ENCODE data around the gene BCL7B.

DNA sequence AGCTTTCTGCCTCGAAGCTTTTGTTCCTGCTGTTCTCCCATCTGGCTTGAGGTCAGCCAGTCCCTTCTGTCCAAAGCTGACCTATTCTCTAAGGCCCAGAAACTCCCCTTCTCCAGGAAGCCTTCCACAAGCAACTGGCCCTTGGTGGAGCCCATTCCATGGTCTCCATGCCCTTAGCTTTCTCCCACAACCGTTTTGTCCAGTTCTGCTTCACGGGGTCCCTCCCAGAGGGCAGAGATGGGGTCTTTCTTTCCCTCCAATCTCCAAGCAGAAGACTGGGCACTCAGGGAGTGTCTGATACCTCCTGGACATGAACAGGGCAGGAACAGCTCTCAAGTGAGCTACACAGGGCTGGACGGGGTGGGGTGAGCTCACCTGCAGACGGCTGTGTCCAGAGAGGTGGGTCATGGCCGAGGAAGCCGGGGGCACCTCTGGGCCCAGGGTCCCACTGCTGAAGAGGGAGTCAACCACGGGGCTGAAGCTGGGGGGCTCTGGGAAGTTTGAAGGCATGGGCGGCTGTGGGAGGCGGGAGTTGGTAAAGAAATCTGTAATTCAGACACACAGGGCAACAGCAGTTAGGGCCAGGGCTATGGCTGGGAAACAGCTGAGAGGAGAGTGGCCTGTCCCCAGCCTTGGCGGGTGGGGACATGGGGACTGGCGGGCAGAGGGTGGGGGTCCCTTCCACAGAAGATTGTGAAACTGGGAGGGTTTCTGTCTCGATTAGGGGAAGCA, 41.8 kb upstream of the BCL7B start:
- TF ChIP-seq POLR2A (IDR thresholded peaks at IDR 0.05; ENCODE audit: extremely low read depth, insufficient read length) (no peak), MYC (IDR thresholded peaks at IDR 0.05; ENCODE audit: low read depth, low read length) (no peak)
- TF ChIP-seq, protein P1, sequence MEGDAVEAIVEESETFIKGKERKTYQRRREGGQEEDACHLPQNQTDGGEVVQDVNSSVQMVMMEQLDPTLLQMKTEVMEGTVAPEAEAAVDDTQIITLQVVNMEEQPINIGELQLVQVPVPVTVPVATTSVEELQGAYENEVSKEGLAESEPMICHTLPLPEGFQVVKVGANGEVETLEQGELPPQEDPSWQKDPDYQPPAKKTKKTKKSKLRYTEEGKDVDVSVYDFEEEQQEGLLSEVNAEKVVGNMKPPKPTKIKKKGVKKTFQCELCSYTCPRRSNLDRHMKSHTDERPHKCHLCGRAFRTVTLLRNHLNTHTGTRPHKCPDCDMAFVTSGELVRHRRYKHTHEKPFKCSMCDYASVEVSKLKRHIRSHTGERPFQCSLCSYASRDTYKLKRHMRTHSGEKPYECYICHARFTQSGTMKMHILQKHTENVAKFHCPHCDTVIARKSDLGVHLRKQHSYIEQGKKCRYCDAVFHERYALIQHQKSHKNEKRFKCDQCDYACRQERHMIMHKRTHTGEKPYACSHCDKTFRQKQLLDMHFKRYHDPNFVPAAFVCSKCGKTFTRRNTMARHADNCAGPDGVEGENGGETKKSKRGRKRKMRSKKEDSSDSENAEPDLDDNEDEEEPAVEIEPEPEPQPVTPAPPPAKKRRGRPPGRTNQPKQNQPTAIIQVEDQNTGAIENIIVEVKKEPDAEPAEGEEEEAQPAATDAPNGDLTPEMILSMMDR (IDR thresholded peaks at IDR 0.05; ENCODE audit: low read depth, low read length) = no peak
- TF ChIP-seq, protein P2, sequence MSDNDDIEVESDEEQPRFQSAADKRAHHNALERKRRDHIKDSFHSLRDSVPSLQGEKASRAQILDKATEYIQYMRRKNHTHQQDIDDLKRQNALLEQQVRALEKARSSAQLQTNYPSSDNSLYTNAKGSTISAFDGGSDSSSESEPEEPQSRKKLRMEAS (IDR thresholded peaks at IDR 0.05; ENCODE audit: low read depth, low read length) = no peak
